HPDE6-E6E7 (cell line): ENCODE measurements around the gene TBX5.

Experiments
- DNase-seq: peaks from one replicate; pipeline ENCODE4 v3.0.0; 2011; ENCODE audit warnings: missing footprints; ENCODE audit errors: extremely low spot score

Gene TBX5

DNA sequence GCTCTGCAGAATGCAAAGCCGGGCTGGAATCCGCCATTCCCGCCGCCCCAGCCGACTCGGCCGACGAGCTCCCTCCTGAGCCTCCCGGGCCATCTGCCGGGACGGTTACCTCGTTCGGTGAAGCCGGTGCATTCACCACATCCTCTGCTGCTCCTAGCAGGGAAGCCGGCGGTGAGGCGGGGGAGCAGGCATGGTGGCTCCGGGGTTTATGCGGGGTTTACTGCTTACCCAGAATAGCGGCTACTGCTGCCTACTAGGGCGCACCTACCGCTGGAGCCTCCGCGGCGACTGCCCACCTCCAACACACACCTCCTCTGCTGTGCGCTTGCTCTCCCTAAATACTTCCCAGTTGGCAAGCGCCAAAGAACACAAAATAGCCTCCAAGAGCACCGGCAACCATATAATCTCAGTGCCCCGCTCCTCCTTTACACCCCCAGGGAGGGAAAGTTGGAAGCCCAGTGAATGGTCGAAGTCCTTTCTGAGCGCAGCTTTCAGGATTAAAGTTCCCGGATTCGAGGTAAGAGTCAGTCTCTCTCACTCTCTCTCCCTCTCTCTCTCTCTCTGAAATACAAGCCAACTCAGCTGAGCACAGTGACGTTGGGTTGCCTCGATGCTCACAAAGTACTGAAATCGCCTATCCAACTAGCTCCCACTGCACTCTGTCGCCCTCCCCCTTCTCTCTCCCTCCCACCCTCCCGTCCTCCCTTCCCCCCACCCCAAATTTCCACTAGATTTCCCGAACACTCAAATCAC, at the start of gene TBX5:
Gene TBX5 (minus strand): TSS at position 626 of the 753 bp plus-strand sequence. CDS start 2,246 bp downstream, outside the sequence.
- DNase-seq, result no peak

DNA sequence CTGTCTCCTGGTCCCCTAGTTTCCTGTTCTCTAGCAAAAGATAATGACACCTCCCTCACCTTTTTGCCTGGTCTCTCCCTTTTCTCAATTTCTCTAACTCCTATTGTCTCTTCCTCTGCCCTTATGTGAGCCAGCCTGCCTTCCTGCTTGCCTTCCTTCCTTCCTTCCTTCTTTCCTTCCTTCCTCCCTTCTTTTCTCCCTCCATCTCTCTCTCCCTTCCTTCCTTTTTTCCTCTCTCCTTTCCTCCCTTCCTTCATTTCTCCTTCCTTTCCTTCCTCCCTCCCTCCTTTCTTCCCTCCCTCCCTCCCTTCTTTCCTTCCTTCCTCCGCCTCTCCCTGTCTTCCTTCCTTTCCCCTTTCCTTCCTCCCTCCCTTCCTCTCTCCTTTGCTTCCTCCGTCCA, 45.7 kb upstream of the TBX5 start:
- DNase-seq, result no peak

DNA sequence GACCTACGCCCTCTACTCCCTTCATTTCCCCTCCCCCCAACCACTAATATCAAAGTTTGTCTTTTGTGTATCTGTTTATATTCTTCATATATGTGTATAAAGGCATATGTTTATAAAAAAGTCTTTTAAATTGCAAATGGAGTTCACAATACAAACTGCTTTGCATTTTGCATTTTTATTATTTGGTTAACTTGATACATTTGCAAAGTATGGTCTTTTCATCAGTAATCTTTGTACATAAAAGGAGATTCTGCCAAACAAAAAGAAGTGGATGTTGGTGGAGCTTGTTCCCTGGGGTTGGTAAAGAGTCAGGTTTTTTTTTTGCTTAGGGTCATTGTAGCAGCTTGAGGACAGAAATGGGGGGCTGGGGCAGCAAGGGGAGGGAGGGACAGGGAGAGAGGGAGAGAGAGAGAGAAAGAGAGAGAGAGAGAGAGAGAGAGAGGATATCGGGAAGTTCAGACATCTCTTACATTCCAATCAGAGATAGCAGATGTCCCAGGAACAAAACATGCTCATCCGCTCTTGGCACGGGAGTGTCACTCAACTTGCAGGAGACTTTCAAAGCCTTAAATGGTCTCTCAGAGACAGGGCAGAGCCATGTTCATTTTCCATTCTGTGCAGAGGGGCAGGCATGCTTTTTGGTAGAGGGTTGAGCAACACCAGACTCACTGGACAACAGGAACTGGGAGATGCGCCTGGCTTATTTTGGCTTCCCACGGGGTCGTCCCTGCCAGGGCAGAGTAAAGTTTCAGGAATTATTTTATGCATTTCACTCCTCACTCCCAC, 44.8 kb upstream of the TBX5 start:
- no peak for DNase-seq

DNA sequence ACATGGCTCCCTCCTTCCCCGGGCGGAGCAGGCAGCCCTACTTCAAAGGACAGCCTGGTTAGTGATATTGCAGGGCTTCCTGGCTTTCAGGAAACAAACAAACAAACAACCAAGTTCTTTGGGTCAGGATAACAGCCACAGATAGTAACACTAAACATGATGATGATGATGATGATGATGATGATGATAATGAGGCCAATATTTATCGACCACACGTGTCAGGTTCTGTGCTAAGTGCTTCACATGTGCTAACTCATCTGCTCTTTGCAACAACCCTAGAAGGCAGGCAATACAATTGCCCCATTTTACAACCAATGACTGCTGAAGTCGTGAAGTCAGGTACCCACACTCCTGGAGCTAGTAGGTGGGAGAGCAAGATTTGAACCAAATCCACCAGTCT, 44.1 kb upstream of the TBX5 start:
- no peak for DNase-seq

DNA sequence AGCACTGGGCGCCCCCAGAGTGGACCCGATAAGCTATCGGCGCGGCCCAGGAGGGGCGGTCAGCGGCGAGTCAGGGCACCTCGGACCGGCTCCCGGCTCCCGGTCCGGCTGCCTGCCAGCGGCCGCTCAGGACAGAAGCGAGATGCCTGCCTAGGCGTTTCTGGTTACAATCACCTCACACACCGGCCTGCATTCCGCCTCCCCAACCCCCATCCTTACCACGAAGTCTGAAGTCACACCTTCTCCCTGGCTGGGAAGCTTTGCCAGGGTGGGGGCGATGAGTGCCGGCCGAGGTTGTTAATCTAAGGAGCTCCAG, 42.6 kb upstream of the TBX5 start:
- no peak for DNase-seq

DNA sequence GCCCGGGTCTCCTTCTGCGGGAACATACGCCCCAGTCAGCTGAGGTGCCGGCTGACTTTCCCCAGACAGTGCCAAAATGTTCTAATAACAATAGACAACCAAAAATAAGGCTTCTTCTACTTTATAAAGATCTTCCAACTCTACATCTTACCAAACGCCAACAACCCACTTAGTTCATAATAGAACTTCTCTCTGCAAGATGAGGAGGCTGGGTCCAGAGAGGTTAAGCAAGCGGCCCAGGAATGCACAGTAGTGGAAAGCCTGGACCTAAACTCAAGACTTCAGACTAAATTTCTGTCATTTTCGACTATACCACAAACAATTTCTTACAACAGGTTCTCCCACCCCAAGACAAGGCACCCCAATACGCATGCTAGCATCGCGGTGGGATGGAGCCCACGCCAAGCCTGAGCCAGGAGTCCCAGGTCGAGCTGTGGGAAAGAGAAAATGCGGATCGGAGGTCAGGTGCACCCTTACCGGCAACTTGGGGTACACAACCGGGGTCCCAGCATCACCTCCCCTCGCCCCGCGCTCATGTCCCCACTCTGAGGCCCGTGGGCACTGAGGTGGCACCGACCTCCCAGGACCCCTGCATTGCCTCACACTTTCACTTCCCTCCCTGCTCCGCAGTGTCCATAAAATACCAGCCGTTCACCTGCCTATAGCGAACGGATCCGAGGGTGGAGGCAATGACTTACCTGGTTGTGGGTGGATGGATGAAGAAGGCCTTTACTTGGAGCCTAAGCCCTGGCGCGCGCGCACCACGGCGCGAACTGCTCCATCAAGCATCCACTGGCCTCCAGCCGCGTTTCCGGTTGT, 42.1 kb upstream of the TBX5 start:
- no peak for DNase-seq

DNA sequence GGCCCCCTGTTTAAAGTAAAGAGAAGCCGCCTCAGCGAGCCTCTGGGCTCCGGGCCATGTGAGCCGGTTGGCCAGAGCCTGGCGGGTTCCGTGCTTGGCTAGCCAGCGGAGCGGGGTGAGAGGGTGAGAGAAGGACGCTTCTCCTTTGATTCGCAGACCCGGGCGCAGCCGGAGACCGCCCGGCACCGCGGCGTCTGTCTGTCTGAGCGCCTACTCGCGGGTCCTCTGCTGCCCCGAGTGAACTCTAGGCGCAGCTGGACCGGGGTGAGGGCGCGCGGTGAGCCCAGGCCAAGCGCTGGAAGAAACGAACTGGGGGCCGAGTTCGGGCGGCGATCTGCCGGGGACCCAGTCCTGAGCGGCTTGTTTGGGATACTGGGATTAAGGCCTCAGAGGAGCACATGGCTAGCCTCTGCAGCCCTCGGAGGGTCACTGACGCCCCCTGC, 41.4 kb upstream of the TBX5 start:
- DNase-seq, result no peak

DNA sequence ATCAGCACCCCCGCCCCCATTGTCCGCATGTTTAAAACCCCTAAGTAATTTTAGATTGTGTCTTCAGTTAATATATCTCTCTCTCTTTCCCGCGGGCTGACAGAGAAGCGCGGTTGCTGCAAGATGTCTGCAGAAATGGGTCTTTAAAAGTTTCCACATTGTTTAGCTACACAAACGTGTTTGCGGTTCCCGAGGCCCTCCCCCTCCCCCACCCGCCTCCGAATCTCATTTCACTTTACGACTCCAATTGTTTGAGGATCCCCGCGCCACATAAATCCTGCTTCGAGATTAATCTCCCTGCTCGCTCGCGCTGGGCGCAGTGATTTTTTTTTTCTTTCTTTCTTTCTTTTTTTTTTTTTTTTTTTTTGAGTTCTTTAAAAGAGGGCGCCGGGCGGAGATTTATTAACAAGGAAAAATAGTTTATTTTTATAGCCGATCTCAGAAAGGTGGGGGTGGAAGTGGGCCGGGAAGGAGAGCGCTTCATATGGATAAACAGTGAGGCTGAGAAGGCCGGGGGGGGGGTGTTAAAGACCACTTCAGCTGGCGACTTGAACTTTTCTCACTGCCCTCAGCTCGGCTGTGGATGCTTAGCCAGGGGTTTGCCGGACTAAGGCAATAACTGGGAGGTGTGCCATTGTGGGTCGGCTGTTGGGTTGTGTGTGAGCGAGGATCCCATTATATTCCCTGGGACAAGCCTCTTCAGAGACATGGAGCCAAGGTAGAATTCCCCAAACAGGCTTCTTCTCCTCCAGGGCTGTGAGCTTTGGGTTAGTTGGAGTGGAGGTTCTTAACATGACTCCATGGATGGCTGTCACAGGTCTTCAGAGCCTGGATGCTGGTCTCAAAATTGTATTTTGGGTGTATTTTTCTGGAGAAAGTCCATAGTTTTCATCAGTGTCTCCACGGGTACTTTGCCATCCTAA, 39.7 kb upstream of the TBX5 start:
- DNase-seq, result no peak

DNA sequence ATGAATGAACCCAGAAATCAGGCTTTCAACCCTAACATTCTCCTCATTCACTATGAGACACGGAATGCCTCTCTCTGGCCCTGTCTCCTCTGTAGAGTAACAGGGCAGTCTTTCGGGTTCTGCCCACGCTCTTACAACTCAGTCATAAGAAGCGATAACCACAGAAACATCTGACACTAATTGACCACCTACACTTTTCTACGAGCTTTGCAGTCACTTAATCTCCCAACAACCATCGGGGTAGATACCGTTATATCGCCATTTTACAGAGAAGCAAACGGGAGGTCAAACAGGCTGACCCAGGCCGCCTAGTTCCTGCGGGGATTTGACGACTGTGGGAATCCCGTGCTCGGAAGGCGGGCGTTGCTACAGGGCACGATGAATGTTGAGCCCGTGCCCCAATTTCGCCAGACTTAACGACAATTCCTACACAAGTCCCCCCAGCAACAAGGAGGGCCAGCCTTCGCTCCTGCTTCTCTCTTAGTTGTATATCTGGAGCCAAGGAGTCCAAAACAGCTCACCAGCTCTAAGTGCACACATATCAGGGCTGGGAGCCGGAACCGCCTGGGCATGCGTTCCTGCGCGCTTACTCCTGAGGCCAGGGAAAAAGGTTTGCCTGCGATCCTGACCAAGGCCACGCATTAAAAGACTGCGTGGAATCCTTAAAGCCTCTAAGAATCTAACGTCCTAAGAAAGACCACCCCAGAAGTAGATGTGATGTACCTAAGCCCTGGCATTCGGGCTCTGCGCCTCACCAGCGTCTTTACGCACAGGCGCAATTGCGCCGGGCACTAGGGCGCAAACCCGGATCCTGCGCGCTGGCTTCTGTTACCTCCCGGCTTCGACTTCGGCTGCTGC, 38.7 kb upstream of the TBX5 start:
- DNase-seq, result no peak

DNA sequence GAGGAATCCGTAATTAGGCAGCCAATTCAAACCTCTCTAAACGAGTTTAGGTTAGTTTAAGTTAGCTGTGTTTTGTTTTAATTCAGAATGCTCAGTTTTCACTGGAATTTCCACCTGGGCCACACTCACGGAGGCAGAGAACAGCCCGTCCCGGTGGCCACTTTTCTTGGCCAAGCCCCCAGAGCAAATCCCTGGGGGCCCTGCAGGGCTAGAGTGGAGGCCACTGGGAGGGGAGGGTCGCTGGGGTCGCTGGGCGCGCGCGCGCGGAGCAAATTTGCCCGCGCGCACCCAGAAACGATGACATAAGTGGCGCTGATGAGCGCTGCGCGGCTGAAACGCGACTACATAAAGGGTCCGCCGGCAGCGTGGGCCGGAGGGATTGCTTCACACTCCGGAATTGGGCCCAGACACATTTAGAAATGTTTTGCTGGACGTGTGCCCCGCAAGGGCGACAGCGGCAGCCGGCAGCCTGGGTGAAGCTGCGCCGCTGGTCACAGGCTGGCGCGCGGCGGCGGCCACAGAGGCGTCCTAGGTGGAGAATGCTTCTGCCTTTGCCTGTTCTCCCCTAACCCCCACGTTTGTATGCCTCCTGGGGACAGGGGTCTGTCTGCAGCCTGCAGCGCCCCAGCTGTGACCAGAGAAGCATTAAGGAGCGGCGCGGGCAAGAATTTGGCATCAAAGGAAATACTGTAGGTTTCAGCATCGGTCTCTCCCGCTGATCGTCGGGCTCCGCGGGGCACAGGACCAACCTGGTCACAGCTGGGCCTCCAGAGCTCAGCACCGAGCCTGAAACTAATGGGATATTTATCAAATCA, 37.9 kb upstream of the TBX5 start:
- DNase-seq, result no peak

DNA sequence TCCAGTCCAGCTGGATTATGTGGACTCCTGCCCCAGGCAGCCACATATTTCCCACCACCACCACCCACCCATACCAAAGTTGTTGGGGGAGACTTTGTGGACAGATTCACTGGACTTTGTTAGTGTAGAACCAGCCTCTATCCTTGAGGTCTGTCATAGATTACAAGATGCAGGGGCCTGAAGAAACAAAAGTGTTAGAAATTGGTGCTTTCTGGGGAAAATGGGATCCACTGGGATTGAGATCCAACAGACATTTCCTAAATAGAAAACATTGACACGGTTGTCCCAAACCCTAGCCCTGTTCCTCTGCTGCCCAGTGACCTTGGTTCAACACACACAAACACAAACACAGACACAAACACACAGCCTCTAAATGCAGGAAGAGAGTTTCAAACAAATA, 36.6 kb upstream of the TBX5 start:
- DNase-seq, result no peak

DNA sequence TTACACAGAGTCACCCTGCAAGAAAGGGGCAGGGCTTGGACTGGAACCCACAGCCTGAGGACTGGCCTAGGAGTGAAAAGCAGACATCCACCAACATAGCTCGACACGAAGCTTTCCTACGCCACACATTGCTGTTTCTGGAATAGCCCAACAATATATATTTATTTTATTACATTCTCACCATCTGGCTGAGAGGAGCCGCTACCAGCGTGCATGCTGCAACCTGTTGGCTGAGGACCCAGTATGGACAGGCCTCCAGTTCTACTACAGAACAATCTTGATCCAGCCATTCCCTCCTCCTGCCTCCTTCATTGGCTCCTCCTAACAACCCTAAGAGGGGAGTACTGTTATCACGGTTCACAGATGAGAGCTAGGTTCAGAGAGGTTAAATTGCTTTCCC, 35.6 kb upstream of the TBX5 start:
- no peak for DNase-seq

DNA sequence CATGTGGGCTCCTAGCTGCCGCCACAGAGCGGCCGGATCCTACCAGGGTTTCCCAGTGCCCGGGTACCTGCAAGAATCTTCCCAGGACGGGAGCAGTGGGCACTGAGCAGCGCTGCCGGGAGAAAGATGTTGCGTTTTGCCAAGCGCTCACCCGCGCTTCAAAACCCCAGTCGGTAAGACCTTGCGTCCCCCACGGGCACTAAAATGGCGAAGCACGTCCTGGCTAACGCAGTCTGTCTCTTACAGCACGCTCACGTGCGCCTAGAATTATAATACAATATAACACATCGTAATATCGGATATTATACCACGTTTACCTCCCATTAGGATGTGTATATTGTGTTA, 35.1 kb upstream of the TBX5 start:
- DNase-seq, result no peak

DNA sequence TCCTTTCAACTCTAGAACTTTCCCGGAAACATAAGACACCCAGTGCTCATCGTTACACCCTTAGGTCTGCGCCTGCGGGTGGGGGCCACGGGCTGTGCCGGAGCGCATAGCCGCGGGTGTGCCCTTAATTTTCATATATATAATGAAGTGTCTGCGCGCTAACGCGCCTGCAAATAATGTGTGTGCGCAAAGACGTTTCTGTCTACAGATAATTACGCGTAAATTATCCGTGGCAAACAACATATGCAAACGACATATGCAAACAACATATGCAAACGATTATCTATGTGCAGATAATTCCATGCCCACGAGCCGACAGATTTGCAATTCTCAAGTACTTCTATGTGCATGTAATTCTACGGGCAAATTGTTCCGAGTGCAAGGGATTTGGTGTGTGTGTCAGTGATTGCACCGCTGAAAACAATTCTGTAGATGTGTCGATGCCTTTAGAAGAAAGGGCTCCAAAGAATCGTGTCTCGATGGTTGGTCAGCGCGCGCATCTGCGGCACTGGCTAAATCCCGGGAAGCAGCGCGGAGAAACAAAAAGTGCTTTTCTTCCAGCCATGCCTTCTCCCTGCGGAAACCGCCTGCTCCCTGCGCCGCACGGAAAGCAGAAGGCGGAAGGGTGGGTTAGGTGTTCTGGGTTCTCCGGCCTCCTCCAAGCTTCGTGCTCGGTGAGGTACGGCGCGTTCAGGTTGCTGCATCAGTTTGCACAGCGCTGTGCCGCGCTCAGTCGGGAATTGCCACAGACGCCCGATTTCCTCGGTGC, 34.5 kb upstream of the TBX5 start:
- DNase-seq, result no peak

DNA sequence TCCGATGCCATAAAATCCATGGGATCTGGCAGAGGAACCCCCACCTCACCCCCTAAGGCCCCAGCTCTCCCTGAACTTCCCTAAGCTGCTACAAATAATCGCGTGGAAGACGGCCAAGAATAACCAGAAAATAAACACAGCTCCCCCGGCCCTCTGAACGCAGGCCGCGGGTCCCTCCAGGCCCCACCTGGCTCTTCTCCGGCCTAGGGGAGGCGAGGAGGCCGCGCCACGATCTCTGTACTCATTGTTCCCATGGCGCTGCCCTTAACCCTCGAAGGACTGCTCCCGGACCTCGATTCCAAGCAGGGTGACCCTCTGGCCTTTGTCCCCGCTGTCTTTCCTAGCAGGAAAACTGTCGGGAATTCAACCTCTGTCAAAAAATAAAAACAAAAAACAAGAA, 33.9 kb upstream of the TBX5 start:
- DNase-seq, result no peak

DNA sequence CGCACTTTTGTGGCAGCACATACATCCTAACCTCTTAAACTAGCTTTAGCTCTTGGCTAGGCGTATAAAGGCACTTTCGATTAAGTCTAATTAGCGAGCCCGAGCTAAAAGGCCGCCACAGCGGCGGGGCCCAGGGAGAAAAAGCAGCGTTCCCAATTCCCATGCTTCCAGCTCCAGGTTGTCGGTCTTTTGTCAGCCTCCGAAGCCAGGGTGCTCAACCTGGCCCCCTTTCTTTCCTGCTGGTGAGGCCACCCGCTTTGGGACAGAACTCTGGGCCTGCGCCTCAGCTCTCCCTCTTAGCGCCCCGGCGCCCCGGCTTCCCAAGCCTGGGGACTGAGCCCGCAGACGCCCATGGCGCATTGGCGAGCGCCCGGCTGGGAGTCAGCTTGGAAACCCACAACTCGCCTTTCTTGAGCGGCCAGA, 33.3 kb upstream of the TBX5 start:
- no peak for DNase-seq

DNA sequence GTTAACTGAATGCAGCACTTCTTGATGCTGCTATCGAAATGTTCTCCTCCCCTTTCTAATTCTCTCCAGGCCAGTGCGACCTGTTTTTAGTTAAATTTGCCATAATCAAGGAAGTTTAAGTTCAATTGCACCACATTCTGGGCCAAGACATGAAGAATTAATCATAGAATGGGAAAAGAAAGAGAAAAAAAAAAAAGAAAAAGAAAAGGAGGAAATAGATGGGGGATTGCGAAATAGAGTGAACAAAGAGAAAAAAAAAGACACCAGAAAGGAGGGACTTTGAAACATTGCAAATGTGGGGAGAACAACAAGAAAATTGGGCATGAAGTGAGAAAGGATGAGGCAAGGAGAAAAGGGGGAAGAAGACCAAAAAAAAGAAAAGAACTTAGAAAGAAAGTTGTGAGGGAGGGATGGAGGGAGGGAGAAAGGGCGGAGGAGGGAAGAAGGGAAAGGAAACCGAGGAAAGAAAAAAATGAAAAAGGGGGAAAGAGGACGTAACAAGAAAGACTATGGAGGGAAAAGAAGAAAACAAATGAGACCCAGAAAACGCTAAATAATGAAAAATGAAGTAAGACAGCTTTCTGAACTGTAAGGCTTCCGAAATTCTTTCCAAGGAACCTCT, 32.8 kb upstream of the TBX5 start:
- DNase-seq, result no peak

DNA sequence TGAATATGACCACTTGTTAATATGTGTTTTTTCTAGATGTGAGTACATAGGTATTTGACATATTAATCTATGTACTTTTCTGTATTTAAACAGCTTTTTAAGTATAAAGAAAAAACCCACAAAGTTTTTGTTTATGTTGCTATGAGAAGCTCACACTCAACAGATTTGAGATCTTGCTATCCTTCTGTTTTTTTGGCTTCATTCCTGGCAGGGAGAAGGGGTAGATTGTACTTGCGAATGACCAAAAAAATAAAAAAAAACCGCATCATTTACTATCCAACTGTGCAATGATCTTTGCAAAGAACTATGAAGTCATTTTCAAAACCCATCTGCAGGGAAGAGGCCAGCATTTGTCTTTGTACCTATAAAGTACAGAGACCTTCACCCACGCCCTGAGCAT, 28.4 kb upstream of the TBX5 start:
- DNase-seq, result no peak

DNA sequence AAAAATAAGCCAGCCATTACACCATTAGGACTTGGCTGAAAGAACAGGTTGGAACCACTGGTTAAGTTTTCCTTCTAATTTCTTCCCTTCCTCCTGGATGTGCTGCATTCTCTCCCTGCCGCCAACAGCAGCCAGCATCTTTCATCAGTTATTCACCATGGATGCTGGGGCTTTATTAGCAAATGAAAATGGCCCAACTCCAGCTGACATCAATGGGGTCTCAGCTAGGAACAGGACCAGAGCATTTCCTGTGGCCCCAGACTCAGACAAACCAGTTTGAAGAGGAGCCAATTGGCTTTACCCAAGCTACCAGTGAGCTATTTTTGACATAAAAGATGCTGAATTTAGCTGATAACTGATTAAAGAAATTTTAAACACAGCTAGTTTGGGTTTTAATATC, 26.0 kb upstream of the TBX5 start:
- DNase-seq, result no peak
